ENCODE measurements around the gene AMBP. TPM values are rescaled to one million over a fixed set of nuclear protein-coding genes. Genes with fewer than 3 reads are reported as not detected.

AMBP gene
- total and polyA plus RNA-seq, 4 donors: 0.47 to 3.7 (median 1.6) TPM

DNA sequence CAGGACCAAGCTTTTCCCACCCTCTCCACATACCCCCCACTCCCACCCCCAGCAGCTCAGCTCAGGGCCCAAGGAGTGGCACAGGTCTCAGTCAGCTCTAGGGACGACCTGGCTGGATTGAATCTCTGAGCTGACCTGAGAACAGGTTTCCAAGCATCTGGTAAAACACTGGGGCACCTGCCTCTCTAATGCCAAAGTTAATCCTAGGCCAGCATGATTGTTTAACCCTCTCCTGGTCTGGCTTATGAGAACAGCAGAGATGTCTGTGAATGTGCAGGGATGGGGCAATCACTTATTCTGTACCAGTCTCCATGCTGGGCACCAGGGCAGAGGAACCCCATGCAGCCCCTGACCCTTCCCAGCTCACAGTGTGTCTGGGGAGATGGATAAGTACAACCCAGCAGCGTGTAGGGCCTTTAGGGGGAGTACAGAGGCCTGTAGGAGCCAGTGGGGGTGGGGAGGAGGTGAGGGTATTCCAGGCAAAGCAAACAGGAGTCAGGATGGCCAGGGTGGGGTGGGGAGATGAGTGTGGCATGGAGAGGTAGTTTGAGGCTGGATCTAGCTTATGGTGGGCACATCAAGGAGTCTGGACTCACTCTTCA lies 21.7 kb upstream of the AMBP start:
- peak in 1 of 3 donors; percentile 11 for DNase-seq
- peaks cover 0 to 2% (median 0%) of the 10 kb centered on the region in 4 donors for H3K9me3 ChIP-seq (ENCODE audit: control insufficient read depth in 4 of 4, insufficient read depth in 3 of 4, low read length in 3 of 4)
- no peak overlapping the region for H3K4me3 ChIP-seq
- no peaks in the 10 kb centered on the region for H3K36me3 ChIP-seq (ENCODE audit: control insufficient read depth in 4 of 4, insufficient read depth in 4 of 4, low read length in 4 of 4)
- TF ChIP-seq, protein P1, sequence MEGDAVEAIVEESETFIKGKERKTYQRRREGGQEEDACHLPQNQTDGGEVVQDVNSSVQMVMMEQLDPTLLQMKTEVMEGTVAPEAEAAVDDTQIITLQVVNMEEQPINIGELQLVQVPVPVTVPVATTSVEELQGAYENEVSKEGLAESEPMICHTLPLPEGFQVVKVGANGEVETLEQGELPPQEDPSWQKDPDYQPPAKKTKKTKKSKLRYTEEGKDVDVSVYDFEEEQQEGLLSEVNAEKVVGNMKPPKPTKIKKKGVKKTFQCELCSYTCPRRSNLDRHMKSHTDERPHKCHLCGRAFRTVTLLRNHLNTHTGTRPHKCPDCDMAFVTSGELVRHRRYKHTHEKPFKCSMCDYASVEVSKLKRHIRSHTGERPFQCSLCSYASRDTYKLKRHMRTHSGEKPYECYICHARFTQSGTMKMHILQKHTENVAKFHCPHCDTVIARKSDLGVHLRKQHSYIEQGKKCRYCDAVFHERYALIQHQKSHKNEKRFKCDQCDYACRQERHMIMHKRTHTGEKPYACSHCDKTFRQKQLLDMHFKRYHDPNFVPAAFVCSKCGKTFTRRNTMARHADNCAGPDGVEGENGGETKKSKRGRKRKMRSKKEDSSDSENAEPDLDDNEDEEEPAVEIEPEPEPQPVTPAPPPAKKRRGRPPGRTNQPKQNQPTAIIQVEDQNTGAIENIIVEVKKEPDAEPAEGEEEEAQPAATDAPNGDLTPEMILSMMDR (IDR thresholded peaks at IDR 0.05; ENCODE audit: control extremely low read depth, extremely low read depth): no peak
- 67 to 82% methylated on average over 2 of the region's 2 CpGs for WGBS, 2 donors
- no peak for ATAC-seq (ENCODE audit: insufficient read depth, low FRiP score)
- peaks cover 0 to 13% (median 4%) of the 10 kb centered on the region in 5 donors for H3K4me1 ChIP-seq (ENCODE audit: control insufficient read depth in 5 of 5, insufficient read depth in 5 of 5, low read length in 5 of 5)
- no peak overlapping the region for H3K9ac ChIP-seq (ENCODE audit: insufficient read depth in 1 of 2, low read length in 2 of 2)
- no peak overlapping the region for H3K27ac ChIP-seq (ENCODE audit: low read depth in 1 of 2, low read length in 1 of 2)
- H3K27me3 ChIP-seq (ENCODE audit: control insufficient read depth in 3 of 3, insufficient read depth in 3 of 3, low read length in 2 of 3): peaks cover 0 to 4% (median 4%) of the 10 kb centered on the region in 3 donors

DNA sequence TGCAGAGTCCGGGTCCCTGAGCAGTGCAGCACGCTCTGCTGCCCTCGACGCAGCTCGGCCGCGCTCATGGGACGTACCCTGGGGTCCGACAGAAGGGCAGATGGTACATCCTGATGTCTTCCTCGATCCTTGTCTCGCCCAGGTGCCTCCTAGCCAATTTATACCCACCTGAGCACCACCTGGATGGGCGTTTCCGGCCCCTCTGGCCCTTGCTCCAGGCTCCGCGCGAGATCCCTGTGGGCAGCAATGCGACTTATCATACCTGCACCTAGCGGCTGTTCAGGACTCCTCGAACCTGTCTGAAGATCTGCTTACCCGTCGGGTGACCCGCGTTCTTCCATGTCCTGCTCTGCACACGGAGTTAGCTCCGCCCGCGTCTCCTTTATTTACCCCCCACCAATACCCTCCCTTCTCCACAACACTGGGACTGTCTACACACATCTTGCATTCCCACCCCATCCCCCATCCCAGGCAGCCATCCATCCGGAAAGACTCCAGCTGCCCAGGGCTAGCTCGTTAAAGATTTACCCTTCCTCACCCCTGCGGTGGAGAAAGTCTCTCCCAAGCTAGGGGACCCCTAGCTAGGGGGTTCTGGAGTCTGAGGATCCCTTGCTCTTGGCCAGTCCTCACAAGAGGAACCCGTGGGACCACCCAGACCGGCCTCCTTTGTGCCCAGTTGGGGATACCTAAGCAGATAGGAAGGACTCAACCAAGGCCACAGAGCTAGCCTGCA lies 21.0 kb upstream of the AMBP start, which contains the start of gene KIF12:
Gene KIF12, minus strand, starts transcription at position 357 of the 733 bp plus-strand sequence. Its CDS starts 16 bp downstream, at position 341.
- Histone ChIP-seq H3K9me3 (ENCODE audit: control insufficient read depth in 4 of 4, insufficient read depth in 3 of 4, low read length in 3 of 4) (peaks cover 0 to 2% (median 0%) of the 10 kb centered on the region in 4 donors), H3K4me3 (peak within 1 kb of the TSS; percentile 22), H3K27ac (ENCODE audit: low read depth in 1 of 2, low read length in 1 of 2) (no peak within 1 kb of the TSS), H3K27me3 (ENCODE audit: control insufficient read depth in 3 of 3, insufficient read depth in 3 of 3, low read length in 2 of 3) (peaks cover 0 to 4% (median 4%) of the 10 kb centered on the region in 3 donors), H3K36me3 (ENCODE audit: control insufficient read depth in 4 of 4, insufficient read depth in 4 of 4, low read length in 4 of 4) (no peaks in the 10 kb centered on the region), H3K4me1 (ENCODE audit: control insufficient read depth in 5 of 5, insufficient read depth in 5 of 5, low read length in 5 of 5) (peaks cover 0 to 13% (median 4%) of the 10 kb centered on the region in 5 donors), H3K9ac (ENCODE audit: insufficient read depth in 1 of 2, low read length in 2 of 2) (no peak within 1 kb of the TSS)
- peak; percentile 71 to 86 (median 76) for DNase-seq
- WGBS, 2 donors: 32 to 45% methylated on average over 32 of the region's 32 CpGs
- TF ChIP-seq, protein P1 (IDR thresholded peaks at IDR 0.05; ENCODE audit: control extremely low read depth, extremely low read depth): no peak
- ATAC-seq (ENCODE audit: insufficient read depth, low FRiP score): no peak

- WGBS, 2 donors: 4% methylated on average over 56 to 77 of the region's 77 CpGs
- Histone ChIP-seq H3K9me3 (ENCODE audit: control insufficient read depth in 4 of 4, insufficient read depth in 3 of 4, low read length in 3 of 4) (peaks cover 0 to 2% (median 0%) of the 10 kb centered on the region in 4 donors), H3K4me1 (ENCODE audit: control insufficient read depth in 5 of 5, insufficient read depth in 5 of 5, low read length in 5 of 5) (peaks cover 0 to 13% (median 4%) of the 10 kb centered on the region in 5 donors), H3K27me3 (ENCODE audit: control insufficient read depth in 3 of 3, insufficient read depth in 3 of 3, low read length in 2 of 3) (peaks cover 0 to 4% (median 4%) of the 10 kb centered on the region in 3 donors), H3K27ac (ENCODE audit: low read depth in 1 of 2, low read length in 1 of 2) (no peak overlapping the region), H3K36me3 (ENCODE audit: control insufficient read depth in 4 of 4, insufficient read depth in 4 of 4, low read length in 4 of 4) (peaks cover 0 to 2% (median 0%) of the 10 kb centered on the region in 4 donors), H3K9ac (ENCODE audit: insufficient read depth in 1 of 2, low read length in 2 of 2) (no peak overlapping the region), H3K4me3 (peak overlapping the region; percentile 22)
- ATAC-seq (ENCODE audit: insufficient read depth, low FRiP score) (peak; percentile 77), DNase-seq (peak; percentile 50 to 81 (median 70))
- TF ChIP-seq, protein P1 (IDR thresholded peaks at IDR 0.05; ENCODE audit: control extremely low read depth, extremely low read depth): no peak
Measured at GRCh38 chr9:114098021-114098935, 20.2 kb upstream of the AMBP start.
